HG03457 (cell line): Measurements from ENCODE around the gene ADAMTS17.

Experiments
- ATAC-seq: cut with Tn5 transposase; IDR thresholded peaks from one replicate; pipeline ENCODE4 v1.9.1; 2021; ENCODE audit warnings: moderate number of reproducible peaks; ENCODE audit not compliant: unreplicated experiment

Gene ADAMTS17

DNA sequence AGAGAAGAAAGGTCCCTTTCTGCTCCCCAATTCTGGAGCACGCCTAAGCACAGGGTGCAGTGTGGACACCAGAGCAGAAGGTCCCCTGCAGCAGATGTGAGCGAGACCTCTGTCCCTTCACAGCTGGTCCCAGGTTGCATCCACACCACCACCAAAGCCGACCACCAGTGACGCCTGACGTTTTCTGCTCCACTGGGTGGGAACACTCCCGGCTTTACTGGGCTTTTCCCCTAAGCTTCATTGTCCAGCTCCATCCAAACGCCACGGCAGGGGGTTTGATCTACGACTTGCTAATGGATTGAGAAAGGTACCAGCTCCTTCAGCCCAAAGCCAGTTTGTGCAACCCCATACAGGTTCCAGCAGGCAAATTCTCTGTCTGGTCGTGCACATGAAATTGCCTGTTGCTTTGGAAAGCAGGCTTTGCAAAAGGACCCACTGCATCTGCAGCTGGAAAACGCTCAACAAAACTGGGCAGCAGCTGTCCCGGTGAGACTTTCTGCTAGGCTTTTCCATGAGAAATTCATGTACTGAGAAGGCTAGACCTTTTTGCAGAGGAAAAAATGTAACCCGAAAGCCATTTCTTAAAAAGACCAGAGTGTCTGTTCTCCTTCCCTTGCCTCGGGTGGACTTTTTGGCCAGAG is 31.1 kb downstream of the ADAMTS17 start:
- ATAC-seq, result no peak

DNA sequence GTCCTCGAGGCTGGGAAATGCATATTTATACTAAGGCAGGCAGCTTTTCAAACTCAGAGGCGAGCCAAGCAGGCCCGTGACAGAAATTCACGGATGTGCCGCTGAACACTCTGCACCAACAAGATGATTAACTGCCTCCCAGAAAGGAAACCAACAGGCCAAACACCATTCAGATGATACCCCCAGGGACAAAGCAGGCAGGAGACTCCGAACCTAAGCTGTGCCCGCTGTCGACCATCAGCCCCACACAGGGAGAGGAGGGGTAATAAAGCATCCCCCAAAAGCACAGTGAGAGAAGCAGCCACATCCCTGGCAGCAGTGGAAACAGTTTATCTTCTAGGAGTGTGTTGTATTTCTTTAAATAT is 31.8 kb downstream of the ADAMTS17 start:
- no peak for ATAC-seq

DNA sequence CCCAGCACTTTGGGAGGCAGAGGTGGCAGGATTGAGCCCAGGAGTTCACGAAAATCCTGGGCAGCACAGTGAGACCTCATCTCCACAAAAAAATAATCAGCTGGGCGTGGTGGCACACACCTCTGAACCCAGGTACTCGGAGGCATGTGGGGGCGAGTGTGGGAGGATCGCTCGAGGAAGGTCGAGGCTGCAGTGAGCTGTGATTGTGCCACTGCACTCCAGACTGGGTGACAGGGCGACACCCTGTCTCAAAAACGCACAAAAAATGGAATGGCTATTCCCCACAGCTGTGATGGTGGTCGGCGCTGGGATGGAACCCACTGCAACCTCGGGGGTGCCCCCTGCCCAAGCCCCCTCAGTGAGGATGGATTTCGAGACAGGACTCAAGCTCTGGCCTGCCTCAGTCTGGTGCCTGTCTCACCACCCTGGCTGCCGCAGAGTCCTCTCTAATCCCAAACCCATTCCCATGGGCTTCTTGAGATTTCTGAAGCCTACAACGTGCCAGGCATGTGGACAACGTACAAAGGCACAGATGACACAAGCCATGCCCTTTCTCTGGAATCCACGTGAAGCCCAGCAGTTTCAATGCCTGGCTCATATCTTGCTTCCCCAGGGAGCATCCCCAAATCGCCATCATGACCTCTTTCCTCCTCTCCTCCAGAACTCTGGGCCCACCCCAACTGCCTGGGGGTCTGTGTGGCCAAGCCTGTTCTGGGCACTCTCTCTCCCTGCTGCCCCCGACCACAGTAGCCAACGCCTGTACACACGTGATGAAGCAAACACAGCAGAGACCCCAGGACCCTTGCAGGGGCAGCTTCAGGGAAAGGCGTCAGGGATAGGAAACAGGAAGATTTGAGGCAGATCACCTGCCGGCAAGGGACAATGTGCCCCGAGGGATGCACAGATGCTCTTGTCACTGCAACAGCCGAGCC is 32.4 kb downstream of the ADAMTS17 start:
- ATAC-seq, result no peak

DNA sequence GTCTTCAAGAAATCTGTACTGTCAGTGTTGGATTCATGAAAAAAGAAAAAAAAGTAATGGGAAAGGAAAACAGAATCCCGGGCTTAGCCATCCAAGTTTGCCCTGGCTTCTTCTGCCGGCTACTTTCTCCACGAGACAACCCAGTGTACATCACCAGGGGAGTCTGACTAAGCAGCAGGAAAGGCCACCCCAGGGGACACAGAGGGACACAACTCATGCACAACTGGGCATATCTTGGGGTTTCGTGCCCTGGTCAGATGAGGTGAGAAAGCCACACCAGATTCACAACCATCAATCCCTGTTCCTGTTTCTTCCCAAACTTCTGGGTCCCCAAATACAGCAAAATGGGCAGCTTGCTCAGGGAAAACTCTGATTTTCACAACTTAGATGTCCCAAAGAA is 33.2 kb downstream of the ADAMTS17 start:
- ATAC-seq, result no peak

DNA sequence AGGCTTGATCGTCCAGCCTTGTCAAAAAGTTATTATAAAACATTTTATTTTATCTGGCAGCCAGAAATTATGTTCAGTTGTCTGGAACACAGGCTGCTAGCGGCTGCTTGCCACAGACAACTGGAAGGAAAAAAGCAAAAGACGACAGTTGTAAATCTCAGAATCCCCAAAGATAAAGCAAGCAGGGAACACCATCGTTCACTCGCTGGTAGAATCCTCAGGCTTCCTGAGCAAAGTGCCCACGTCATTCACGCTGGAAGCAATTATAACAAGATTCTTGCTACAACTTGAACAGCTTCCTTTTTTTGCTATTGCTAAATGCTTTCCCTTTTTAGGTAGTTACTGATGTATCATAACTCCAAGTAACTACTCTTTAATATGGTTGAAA is 33.6 kb downstream of the ADAMTS17 start:
- no peak for ATAC-seq

DNA sequence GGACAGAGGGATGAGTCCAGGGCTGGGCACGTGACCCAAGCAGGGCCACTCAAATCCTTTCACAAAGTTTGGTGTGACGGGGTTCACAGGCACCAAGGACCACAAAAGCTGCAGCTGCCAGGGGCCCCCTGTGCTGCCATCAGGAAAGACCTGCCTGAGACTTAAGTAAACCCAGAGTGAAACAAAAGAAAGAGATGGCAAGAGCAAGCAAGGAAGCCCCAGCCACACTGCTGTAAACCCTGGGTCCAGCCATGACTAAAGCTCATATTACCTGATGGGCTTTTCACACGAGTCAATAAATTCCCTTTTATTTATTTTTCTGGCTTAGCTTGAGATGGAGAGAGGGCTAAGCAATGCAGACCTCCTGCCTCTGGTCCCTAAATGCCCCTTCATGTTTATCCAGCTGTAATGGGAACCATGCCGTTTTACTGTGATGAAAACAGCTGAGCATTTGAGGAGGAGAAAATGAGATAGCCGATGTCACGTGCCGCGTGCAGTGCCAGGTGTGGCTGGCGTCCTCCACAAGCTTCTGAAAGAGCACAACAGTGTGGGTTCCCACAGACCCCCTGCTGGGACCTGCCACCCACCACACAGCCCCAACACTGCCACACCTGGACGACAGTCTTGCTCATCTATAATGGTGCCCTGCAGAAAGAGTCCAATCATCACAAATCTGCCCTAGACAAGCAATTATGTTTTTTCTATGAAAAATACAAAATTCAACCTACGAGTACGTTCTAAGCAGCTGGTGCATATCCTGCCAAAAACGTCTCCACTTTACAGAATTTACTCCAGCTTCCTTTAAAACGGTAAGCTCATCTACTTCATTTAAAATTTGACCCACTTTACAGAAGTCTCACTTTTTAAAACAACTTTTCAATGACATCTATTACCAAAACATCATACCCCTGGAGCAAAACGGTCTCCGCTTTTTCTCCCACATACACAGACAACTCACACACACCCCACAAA is 34.2 kb downstream of the ADAMTS17 start:
- no peak for ATAC-seq

DNA sequence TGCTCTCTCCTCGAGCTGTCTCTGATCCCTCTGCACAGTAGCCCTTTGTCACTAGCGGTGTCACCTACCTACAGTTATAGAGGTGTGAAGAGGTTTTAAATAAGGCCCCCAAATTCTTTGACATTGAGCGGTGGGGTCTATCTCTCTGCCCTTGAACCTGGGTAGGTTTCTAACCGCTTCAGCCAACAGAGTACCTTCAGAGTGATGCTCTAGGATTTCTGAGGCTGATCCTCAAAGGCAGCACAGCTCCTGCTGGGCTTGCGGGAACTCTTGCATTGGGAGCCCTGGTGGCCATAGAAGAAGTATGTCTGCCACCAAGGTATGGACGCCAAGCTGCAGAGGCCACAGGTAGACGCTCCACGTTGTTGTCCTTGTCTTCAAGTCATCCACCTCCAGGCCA is 35.7 kb downstream of the ADAMTS17 start:
- ATAC-seq, result no peak

DNA sequence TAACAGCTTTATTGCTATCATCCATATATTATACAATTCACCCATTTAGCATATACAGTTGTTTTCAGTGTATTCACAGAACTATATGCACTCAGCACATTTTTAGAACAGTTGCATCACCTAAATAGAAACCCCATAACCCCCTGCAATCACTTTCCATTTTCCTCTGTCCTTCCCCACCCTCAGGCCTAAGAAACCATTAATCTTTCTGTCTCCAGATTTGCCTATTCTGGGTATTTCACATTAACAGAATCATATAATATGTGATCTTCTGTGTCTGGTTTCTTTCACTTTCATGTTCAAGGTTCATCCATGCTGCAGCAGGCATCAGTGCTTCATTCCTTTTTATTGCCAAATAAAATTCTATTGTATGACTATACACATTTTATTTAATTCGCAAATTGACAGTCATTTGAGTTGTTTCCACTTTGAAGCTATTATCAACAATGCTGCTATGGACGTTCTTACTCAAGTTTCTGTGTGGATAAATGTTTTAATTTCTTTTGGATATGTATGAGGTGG is 39.8 kb downstream of the ADAMTS17 start:
- ATAC-seq, result no peak

DNA sequence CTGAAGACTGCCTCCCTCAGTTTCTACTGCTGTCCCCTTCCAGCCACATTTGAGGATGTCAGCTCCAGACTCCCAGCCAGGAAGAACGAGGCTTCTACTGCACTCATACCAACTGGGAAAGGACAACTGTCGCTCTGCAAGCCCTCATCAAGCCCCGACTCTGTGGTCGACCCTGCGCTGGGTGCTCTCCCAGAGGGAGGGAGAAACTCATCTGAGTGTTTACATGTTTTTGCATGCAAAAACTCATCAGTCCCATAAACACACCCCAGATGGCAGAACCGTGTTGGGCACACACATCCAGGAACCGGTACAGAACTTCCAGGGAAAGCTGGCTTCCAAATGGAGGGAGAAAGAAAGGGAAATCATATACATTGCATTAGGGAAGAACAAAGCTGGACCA is 43.5 kb downstream of the ADAMTS17 start:
- no peak for ATAC-seq

DNA sequence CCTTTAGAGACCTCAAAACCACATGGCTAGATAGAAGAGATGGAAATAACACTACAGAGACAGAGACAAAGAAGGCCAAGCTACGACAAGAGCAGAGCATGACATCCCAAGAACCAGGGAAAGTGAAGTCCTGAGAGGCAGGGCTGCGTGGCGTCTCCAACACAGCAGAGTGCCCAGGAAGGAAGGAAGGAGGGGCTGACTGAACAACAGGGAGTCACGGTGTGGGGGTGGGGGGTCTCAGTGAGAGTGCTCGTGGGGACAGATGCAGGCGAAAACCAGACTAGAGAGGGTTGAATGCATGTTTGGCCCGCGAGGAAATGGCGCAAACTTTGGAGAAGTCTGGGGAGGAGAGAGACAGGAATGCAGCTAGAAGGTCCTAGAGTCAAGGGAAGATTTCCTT is 44.0 kb downstream of the ADAMTS17 start:
- no peak for ATAC-seq

DNA sequence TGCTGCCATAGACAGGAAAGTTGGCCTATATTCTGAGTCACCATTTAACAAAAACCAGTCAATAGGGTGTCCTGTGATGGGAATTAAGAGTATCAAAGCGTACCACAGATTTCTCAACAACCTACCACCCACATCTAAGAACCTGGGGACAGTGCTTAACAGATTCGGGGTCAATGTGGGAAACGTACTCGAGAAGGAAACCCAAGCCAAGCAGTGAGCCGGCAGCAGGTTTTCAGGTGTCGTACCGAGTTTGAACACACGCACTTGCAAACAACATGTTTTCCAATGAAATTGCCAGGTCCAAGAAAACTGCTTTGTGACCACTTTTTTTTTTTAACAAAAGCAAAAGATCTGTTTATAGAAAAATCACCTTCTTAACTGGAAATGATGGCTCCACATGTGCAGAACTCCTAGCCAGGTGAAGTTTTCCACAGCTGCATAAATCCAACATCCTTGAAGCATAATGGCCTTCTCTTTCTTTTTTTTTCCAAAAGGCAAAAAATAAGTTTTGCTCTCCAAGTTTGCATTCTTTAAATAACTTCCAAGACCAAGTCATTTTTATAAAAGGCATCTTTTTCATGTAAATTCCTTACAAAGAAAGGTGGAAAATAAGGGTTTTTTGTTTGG is 45.7 kb downstream of the ADAMTS17 start:
- ATAC-seq, result no peak

DNA sequence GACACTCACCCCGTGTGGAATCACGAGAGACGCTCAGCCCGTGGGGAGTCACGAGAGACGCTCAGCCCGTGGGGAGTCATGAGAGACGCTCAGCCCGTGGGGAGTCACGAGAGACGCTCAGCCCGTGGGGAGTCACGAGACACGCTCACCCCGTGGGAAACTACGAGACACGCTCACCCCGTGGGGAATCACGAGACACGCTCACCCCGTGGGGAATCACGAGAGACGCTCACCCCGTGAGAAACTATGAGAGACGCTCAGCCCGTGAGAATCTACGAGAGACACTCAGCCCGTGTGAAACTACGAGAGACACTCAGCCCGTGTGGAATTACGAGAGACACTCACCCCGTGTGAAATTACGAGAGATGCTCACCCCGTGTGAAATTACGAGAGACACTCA is 49.8 kb downstream of the ADAMTS17 start:
- no peak for ATAC-seq

DNA sequence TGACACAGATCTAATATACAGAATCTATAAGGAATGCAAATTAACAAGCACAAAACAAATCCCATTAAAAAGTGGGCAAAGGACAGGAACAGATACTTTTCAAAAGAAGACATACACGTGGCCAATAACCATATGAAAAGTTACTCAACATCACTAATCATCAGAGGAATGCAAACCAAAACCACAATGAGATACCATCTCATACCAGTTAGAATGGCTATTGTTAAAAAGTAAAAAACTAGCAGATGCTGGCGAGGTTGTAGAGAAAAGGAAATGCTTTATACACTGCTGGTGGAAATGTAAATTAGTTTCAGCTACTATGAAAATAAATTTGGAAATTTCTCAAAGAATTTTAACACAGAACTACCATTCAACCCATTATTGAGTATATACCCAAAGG is 50.7 kb downstream of the ADAMTS17 start:
- ATAC-seq, result no peak

DNA sequence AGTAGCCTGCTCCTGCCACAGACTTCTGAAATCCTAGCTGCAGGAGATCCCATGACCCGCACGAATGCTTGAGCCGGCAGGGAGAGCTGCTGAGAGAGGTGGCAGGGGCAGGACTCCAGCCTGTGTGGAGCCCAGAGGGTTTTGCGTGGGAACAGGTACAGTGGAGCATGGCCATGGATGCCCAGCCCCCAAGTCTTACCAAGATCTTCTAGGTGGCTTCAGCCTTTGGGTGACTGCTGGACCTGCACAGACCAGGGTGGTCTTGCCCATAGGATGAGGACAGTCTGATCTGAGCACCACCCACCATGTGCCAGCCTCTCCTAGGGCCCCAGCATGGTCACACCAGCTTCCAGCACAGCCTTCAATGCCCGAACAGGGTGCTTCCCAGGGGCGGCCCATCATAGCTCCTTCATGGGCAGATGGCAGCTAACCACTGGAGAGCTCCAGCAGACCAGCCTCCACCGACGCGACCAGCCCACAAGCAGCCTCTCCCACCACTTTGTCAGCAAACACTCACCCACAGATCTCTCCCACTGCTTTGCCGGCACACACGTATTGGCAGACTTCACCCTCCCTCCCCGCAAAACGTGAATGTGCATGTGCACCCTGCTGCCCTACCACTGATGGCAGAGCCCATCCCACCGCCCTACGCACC is 56.0 kb downstream of the ADAMTS17 start:
- no peak for ATAC-seq

DNA sequence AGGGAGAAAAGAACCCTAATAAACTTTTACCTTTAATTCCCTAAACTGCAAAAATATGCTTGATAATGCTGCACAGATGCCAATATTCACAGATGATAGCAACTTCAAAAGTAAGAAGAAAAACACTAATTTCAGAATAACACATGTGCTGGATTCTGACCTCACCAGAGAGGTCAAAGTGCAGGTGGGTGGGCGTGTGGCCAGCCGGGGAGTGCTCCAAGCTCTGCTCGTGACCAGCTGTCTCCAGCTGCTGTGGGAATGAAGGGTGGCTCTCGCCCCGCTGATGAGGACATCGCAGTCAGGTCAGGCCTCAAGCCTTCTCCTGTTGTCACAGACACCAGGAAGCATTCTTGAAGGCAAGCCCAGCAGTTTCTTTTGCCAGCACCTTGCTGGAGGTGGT is 57.1 kb downstream of the ADAMTS17 start:
- ATAC-seq, result no peak

DNA sequence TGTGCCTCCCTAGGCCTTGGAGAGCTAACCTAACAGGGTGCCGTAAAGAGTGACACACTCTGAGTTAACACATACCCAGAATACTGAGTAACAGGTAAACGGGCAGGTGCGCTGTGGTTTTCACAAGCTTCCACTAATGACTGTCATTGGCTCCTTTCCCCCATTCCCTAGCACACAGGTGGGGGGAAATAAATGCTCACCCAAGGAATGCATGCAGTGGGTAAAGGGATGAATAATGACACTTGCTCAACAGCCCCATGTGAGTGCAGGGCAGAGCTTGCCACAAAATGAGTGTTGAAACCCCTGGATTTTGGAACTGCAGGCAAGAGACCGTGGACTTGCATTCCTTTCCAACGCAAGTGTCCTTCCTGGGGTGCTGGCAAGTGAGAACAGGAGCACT is 57.6 kb downstream of the ADAMTS17 start:
- no peak for ATAC-seq

DNA sequence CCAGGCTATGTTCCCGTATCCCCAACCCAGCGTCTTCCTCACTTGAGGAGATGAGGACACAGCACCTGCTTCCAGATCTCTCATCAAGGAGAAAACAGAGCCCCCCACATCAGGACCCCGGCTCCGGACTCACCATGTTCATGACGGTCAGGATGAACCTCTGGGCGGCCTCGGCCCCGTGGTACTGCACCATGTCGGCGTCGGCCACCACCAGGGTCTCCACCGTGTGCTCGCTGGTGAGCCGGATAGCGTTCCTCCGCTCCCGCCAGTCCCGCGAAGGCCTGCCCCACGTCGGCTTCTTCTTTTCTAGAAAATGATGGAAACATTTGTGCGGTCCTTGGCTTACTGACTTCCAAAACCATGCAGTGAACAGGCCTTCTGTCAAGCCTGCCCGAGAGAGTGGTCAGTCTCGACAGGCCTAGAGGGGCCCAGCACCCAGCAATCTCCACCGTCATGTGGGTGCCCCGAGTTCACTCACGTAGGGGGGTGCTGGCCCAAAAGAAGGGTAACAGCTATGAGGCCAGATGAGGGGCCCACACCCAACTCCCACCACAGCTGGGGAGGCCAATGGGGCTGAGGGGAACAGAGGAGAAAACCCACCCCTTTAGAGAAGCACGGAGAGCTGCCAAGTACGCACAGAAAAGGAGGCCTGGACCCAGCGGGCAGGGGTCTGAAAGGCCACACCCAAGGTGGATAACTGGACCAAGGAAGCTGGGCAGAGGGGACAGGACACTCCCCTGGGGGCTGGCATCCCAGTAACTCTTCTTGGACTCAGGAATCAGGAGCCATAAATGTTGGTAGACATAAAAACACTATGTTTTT is 60.5 kb downstream of the ADAMTS17 start:
- no peak for ATAC-seq

DNA sequence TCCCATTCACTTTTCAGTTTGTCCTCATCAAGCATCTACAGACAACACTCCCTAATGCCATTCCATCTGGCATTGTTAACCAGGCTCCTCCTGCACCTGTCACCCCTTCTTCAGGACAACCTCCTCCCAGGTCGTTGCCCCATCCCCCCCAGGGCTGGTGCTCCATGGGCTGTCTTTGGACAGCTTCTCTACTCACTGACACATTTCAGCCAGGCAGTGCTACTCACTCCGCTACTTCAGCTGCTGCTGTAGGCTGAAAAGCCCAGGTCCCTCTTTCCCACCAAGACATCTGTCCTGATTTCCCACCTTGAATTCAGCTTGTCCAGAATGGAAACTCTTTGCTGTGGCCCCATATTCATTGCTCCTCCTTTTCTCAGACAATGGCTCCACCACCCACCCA is 61.9 kb downstream of the ADAMTS17 start:
- ATAC-seq, result no peak

DNA sequence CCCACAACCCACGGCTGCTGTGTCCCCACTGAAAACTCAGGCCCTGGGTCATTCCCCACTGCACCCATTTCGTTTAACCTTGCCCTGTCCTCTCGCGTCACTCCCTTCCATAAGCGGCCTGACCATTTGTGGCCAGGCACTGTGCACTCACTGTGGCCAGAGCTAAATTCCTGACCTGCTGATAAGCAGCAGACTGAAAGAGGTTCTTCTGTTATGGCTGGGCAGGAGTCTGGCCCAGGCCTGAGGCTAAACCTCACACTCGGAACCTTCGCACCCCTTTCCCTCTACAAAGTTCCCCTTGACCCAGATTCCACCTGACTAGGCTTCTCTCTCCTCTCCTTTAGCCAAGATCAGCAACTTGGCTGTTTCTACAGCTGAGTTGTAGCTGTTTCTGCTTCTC is 62.3 kb downstream of the ADAMTS17 start:
- no peak for ATAC-seq
